Measurements from ENCODE around the gene ADORA2B. TPM values are rescaled to one million over a fixed set of nuclear protein-coding genes. Genes with fewer than 3 reads are reported as not detected.

ADORA2B gene
- polyA plus RNA-seq, 1 of the 3 experiments (the other 2 are of a cell fraction): 12.6 TPM

DNA sequence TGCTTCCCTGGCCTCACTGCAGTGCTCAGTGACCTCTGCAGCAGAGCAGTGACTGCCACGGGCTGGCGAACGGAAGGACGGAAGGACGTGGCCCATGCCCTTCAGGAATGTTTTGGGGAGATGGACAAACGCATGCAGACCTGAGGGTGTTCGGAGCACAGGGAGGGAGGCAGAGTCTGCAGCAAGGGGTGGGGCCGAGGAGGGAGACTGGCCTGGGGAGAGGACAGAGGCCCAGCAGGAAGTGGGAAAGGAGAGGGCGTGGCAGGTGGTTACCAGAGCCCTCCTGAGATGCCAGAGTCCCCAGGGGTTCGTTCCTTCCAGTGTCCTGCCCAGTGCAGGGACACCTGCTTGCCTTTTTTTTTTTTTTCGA is 21.9 kb downstream of the ADORA2B start:
- POLR2A ChIA-PET: interaction anchor here (0.6 kb wide), 1 partner anchor 12 kb away, joined by 4 read pairs; no protein-coding TSS in a partner anchor
- no peaks in the 10 kb centered on the region for H3K27me3 ChIP-seq (ENCODE audit: insufficient read depth)
- H3K36me3 ChIP-seq (replicated peaks in 1 of 2; ENCODE audit: control insufficient read depth in 1 of 2, insufficient read depth in 2 of 2, low read length in 1 of 2): no peaks in the 10 kb centered on the region
- TF ChIP-seq, protein P1, sequence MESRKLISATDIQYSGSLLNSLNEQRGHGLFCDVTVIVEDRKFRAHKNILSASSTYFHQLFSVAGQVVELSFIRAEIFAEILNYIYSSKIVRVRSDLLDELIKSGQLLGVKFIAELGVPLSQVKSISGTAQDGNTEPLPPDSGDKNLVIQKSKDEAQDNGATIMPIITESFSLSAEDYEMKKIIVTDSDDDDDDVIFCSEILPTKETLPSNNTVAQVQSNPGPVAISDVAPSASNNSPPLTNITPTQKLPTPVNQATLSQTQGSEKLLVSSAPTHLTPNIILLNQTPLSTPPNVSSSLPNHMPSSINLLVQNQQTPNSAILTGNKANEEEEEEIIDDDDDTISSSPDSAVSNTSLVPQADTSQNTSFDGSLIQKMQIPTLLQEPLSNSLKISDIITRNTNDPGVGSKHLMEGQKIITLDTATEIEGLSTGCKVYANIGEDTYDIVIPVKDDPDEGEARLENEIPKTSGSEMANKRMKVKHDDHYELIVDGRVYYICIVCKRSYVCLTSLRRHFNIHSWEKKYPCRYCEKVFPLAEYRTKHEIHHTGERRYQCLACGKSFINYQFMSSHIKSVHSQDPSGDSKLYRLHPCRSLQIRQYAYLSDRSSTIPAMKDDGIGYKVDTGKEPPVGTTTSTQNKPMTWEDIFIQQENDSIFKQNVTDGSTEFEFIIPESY (IDR thresholded peaks at IDR 0.05; ENCODE audit: borderline replicate concordance, low read depth): no peak
- no peak for TF ChIP-seq MEF2A (IDR thresholded peaks at IDR 0.05; ENCODE audit: borderline replicate concordance, low read depth)
- no peak for TF ChIP-seq TEAD4 (IDR thresholded peaks at IDR 0.05; ENCODE audit: borderline replicate concordance, insufficient read depth)
- TF ChIP-seq TCF12 (IDR thresholded peaks at IDR 0.05): no peak
- no peak for TF ChIP-seq TAF1 (IDR thresholded peaks at IDR 0.05; ENCODE audit: borderline replicate concordance, low read depth, low read length)
- TF ChIP-seq GATA2 (CRISPR knock-in tag; IDR thresholded peaks at IDR 0.05): no peak
- no peak for TF ChIP-seq FOXJ3 (CRISPR knock-in tag; IDR thresholded peaks at IDR 0.05)
- TF ChIP-seq, protein P2, sequence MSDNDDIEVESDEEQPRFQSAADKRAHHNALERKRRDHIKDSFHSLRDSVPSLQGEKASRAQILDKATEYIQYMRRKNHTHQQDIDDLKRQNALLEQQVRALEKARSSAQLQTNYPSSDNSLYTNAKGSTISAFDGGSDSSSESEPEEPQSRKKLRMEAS (IDR thresholded peaks at IDR 0.05; ENCODE audit: low read depth): no peak
- no peak for TF ChIP-seq MXI1 (IDR thresholded peaks at IDR 0.05; ENCODE audit: low read depth, low read length)
- TF ChIP-seq EP300 (IDR thresholded peaks at IDR 0.05; ENCODE audit: borderline replicate concordance in 1 of 2, low read depth in 1 of 2, low read length in 1 of 2): no peak
- TF ChIP-seq, protein P3, sequence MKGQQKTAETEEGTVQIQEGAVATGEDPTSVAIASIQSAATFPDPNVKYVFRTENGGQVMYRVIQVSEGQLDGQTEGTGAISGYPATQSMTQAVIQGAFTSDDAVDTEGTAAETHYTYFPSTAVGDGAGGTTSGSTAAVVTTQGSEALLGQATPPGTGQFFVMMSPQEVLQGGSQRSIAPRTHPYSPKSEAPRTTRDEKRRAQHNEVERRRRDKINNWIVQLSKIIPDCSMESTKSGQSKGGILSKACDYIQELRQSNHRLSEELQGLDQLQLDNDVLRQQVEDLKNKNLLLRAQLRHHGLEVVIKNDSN (IDR thresholded peaks at IDR 0.05; ENCODE audit: borderline replicate concordance, low read depth): no peak
- no peak for TF ChIP-seq EZH2phosphoT487 (IDR thresholded peaks at IDR 0.05; ENCODE audit: borderline replicate concordance, low read depth)
- TF ChIP-seq RXRA (IDR thresholded peaks at IDR 0.05; ENCODE audit: borderline replicate concordance, low read depth): no peak
- TF ChIP-seq GABPA (IDR thresholded peaks at IDR 0.05; ENCODE audit: low read depth): no peak
- no peak for TF ChIP-seq NFIC (IDR thresholded peaks at IDR 0.05; ENCODE audit: borderline replicate concordance)
- TF ChIP-seq, protein P4, sequence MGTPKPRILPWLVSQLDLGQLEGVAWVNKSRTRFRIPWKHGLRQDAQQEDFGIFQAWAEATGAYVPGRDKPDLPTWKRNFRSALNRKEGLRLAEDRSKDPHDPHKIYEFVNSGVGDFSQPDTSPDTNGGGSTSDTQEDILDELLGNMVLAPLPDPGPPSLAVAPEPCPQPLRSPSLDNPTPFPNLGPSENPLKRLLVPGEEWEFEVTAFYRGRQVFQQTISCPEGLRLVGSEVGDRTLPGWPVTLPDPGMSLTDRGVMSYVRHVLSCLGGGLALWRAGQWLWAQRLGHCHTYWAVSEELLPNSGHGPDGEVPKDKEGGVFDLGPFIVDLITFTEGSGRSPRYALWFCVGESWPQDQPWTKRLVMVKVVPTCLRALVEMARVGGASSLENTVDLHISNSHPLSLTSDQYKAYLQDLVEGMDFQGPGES (IDR thresholded peaks at IDR 0.05; ENCODE audit: low read depth, low read length): no peak
- TF ChIP-seq SIN3A (IDR thresholded peaks at IDR 0.05; ENCODE audit: borderline replicate concordance, low read depth, low read length): no peak
- TF ChIP-seq ELF1 (IDR thresholded peaks at IDR 0.05): no peak
- no peak for TF ChIP-seq POLR2AphosphoS5 (IDR thresholded peaks at IDR 0.05; ENCODE audit: low read depth, low read length)
- no peak for TF ChIP-seq RFX5 (IDR thresholded peaks at IDR 0.05; ENCODE audit: low read length)
- CTCF ChIA-PET: interaction anchor here (4.8 kb wide), 1 partner anchor 22 kb away, joined by 20 read pairs; the partner anchor contains the start of gene ADORA2B
- no peak overlapping the region for H3K9ac ChIP-seq
- no peak overlapping the region for H2AFZ ChIP-seq (ENCODE audit: low read depth)
- no peaks in the 10 kb centered on the region for H4K20me1 ChIP-seq (ENCODE audit: insufficient read depth)
- H3K27ac ChIP-seq (ENCODE audit: low read depth in 2 of 2, low read length in 1 of 2): no peak overlapping the region
- peaks cover 17 to 22% of the 10 kb centered on the region in 2 experiments; a peak in 2 of 4 replicates for H3K4me1 ChIP-seq (ENCODE audit: control insufficient read depth in 1 of 2, insufficient read depth in 2 of 2, low read depth in 1 of 2, low read length in 1 of 2)
- peaks cover 14% of the 10 kb centered on the region for H3F3A ChIP-seq (replicated peaks; ENCODE audit: insufficient read depth)
- H3K9me3 ChIP-seq: no peaks in the 10 kb centered on the region
- H3K9me2 ChIP-seq: no peaks in the 10 kb centered on the region
- H3K79me2 ChIP-seq (ENCODE audit: insufficient read depth): no peaks in the 10 kb centered on the region; the same call in 1 of the 2 replicates
- DNase-seq: no peak
- H3K4me3 ChIP-seq (ENCODE audit: low read depth in 2 of 2, low read length in 1 of 2): no peak overlapping the region
- no peak overlapping the region for H3K4me2 ChIP-seq
- WGBS (ENCODE audit: low lambda C conversion rate): 93% methylated on average over 11 of the region's 11 CpGs
